Measurements from ENCODE around the gene ZFYVE19.

- TF ChIP-seq, protein P1, sequence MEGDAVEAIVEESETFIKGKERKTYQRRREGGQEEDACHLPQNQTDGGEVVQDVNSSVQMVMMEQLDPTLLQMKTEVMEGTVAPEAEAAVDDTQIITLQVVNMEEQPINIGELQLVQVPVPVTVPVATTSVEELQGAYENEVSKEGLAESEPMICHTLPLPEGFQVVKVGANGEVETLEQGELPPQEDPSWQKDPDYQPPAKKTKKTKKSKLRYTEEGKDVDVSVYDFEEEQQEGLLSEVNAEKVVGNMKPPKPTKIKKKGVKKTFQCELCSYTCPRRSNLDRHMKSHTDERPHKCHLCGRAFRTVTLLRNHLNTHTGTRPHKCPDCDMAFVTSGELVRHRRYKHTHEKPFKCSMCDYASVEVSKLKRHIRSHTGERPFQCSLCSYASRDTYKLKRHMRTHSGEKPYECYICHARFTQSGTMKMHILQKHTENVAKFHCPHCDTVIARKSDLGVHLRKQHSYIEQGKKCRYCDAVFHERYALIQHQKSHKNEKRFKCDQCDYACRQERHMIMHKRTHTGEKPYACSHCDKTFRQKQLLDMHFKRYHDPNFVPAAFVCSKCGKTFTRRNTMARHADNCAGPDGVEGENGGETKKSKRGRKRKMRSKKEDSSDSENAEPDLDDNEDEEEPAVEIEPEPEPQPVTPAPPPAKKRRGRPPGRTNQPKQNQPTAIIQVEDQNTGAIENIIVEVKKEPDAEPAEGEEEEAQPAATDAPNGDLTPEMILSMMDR (IDR thresholded peaks at IDR 0.05): no peak
- no peak for TF ChIP-seq POLR2A (IDR thresholded peaks at IDR 0.05)
Observed at GRCh38 chr15:40793216-40793989, 13.5 kb upstream of the ZFYVE19 start.
